Sigmoid colon (tissue), 7 donors: ENCODE measurements around the gene BTK. TPM values are rescaled to one million over a fixed set of nuclear protein-coding genes. Genes with fewer than 3 reads are reported as not detected.
A peak's percentile ranks its signal among the peaks of the same experiment; 100 is the strongest.

Experiments used
- DNase-seq: peaks from one replicate; pipeline ENCODE4 v3.0.0-alpha.2; 2019
- H3K27ac ChIP-seq, 4 donors: fragments of 200-600 bp; sonication (generic); one replicate each; pipeline ENCODE4 v1.5.1; 2016 to 2019; ENCODE audit warnings: mild to moderate bottlenecking in 1 of 4
- H3K27me3 ChIP-seq, 3 donors: fragments of 200-600 bp; sonication (generic); one replicate each; pipeline ENCODE4 v1.5.1; 2019; ENCODE audit warnings: mild to moderate bottlenecking in 1 of 3
- H3K36me3 ChIP-seq, 4 donors: fragments of 200-600 bp; sonication (generic); one replicate each; pipeline ENCODE4 v1.5.1; 2016 to 2019
- H3K4me1 ChIP-seq, 4 donors: fragments of 200-600 bp; sonication (generic); one replicate each; pipeline ENCODE4 v1.5.1; 2017 to 2019
- H3K4me3 ChIP-seq, 4 donors: fragments of 200-600 bp; sonication (generic); one replicate each; pipeline ENCODE4 v1.5.1; 2017 to 2019; ENCODE audit warnings: mild to moderate bottlenecking in 2 of 4, moderate library complexity in 1 of 4
- H3K9me3 ChIP-seq, 4 donors: fragments of 200-600 bp in 3 of 4; sonication (generic) in 3 of 4; one replicate each; pipeline versions ENCODE4 v1.5.1 to v1.6.1; 2013 to 2019
- EP300 ChIP-seq, 4 donors: sonication (generic); formaldehyde crosslinking; IDR thresholded peaks; one replicate each; pipeline ENCODE4 v1.6.1; 2017; ENCODE audit warnings: antibody characterized with exemption in 4 of 4
- POLR2A ChIP-seq, 2 donors: fragments of 450-650 bp; IDR thresholded peaks; one replicate each; pipeline ENCODE4 v1.6.1; 2016; ENCODE audit warnings: antibody characterized with exemption in 2 of 2, mild to moderate bottlenecking in 2 of 2, moderate library complexity in 2 of 2
- POLR2AphosphoS5 ChIP-seq, 4 donors: sonication (generic); formaldehyde crosslinking; IDR thresholded peaks; one replicate each; pipeline ENCODE4 v1.6.1; 2017; ENCODE audit warnings: antibody characterized with exemption in 4 of 4
- WGBS, 2 donors: extraction: QIAGEN DNeasy Blood & Tissue Kit; methylation state at CpG; one replicate each; pipeline ENCODE4 v1.1.7; 2013; 5-methylcytosine and 5-hydroxymethylcytosine counted together
- intact Hi-C: fragments of 100-400 bp; cut with DNase I; formaldehyde crosslinking; loops from one replicate; pipeline ENCODE4 v1.15.1; 2023
- polyA plus RNA-seq, 3 donors: library from polyadenylated mRNA; stranded (reverse); fragments of 200-250 nt; gene quantifications; one replicate each; pipeline ENCODE4 v1.2.3, GENCODE V29; 2013
- total RNA-seq, 4 donors: library from RNA; depleted of rRNA; stranded (reverse); fragments of >200 nt; gene quantifications; one replicate each; pipeline ENCODE4 v1.1.0, GENCODE V29; 2016
- TF ChIP-seq, protein P1 (sequence below), 4 experiments: fragments of 450-650 bp in 3 of 4; fragments of 200-600 bp in 1 of 4; IDR thresholded peaks; one replicate each; pipeline ENCODE4 v1.5.1; 2016 to 2019; ENCODE audit warnings: antibody characterized with exemption in 4 of 4, mild to moderate bottlenecking in 3 of 4, moderate library complexity in 2 of 4
- donor health status: healthy with polysubstance abuse.
- donor health status: Bipolar disorder and iron deficiency.
- donor health status: healthy.

BTK gene
- total and polyA plus RNA-seq, 7 donors, result 4.2 to 23.2 (median 5.8) TPM

DNA sequence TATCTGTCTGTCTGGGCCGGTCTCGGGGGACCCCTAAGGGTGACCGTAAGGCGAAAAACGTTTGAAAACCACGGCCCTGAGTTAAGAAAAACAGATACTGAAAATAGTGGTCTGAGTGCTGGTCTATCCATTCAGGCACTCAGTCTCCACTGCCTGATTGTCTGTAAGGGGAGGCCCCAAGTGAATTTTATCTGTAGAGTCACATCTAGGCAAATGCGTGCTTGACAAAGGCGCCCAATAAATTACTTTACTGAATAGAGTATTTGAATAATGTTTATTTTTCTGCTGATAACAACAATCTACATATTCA lies 22.5 kb upstream of the BTK start:
- no peak for DNase-seq
- Histone ChIP-seq H3K36me3 (peaks cover 0 to 15% (median 0%) of the 10 kb centered on the region in 4 donors), H3K27ac (peak overlapping the region; percentile 88 to 91 (median 90)), H3K27me3 (no peaks in the 10 kb centered on the region), H3K4me1 (peaks cover 0 to 44% (median 12%) of the 10 kb centered on the region in 4 donors), H3K4me3 (peak overlapping the region; percentile 48 to 64 (median 61)), H3K9me3 (no peaks in the 10 kb centered on the region)
- TF ChIP-seq EP300 (IDR thresholded peaks at IDR 0.05) (no peak), POLR2AphosphoS5 (IDR thresholded peaks at IDR 0.05) (no peak), POLR2A (IDR thresholded peaks at IDR 0.05) (no peak)
- TF ChIP-seq, protein P1, sequence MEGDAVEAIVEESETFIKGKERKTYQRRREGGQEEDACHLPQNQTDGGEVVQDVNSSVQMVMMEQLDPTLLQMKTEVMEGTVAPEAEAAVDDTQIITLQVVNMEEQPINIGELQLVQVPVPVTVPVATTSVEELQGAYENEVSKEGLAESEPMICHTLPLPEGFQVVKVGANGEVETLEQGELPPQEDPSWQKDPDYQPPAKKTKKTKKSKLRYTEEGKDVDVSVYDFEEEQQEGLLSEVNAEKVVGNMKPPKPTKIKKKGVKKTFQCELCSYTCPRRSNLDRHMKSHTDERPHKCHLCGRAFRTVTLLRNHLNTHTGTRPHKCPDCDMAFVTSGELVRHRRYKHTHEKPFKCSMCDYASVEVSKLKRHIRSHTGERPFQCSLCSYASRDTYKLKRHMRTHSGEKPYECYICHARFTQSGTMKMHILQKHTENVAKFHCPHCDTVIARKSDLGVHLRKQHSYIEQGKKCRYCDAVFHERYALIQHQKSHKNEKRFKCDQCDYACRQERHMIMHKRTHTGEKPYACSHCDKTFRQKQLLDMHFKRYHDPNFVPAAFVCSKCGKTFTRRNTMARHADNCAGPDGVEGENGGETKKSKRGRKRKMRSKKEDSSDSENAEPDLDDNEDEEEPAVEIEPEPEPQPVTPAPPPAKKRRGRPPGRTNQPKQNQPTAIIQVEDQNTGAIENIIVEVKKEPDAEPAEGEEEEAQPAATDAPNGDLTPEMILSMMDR (IDR thresholded peaks at IDR 0.05), result no peak
- WGBS, 2 donors, result 0% methylated on average over 8 of the region's 8 CpGs
- intact Hi-C loops, result no loop called here

DNA sequence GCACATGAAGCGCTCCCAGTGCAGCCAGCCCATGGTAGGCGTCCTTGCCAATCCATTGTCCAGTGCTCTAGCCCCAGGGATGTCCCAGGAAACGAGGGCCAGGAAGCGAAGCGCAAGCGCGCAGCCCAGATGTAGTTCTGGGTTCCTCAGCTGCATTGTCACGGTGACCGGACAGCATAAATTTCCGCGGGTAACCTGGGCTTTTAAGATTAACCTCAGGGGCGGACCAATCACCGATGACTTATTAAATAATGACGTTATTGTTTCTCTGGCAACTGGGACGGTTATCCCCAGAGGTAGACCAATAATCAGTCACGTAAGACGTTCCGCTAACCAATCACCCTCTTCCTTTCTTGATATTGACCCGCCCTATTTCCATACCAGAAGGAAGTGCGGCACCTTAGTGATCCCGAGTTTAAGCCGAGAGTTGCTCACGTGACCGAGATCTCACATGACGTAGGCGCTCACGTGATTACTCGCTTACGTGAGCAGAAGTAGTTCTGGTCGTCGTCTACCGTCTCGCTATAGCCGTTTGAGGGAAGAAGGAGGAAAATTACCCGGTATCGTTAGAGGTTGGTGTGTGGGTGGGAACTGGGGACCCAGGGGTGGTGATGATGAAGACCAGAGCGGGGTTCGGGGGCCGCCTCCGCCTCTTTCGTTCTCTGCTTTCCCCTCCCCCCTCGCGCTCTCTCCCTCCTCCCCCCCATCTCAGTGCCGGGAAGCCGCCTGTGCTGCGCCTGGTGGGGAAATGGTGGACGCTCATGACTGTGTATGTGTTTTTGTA lies 21.9 kb upstream of the BTK start, which contains the start of the genes GLA and HNRNPH2:
GLA (minus strand) TSS at position 178 of the 784 bp plus-strand sequence; CDS start at position 156, 22 bp downstream.
HNRNPH2 (plus strand) TSS at position 475 of the 784 bp plus-strand sequence. CDS start 3,767 bp downstream, outside the sequence.
- Histone ChIP-seq H3K27ac (peak within 1 kb of the TSS; percentile 88 to 91 (median 90)), H3K27me3 (no peaks in the 10 kb centered on the region), H3K4me1 (peaks cover 0 to 39% (median 12%) of the 10 kb centered on the region in 4 donors), H3K36me3 (peaks cover 0 to 11% (median 0%) of the 10 kb centered on the region in 4 donors), H3K9me3 (no peaks in the 10 kb centered on the region), H3K4me3 (peak within 1 kb of the TSS; percentile 48 to 64 (median 61))
- intact Hi-C loops, result loop anchor here (2.0 kb wide), 1 partner anchor 17 kb away; the partner anchor contains the start of gene RPL36A
- TF ChIP-seq POLR2A (IDR thresholded peaks at IDR 0.05) (peak; percentile 84 to 93), POLR2AphosphoS5 (IDR thresholded peaks at IDR 0.05) (peak; percentile 91 to 99 (median 98)), EP300 (IDR thresholded peaks at IDR 0.05) (peak in 3 of 4 donors; percentile 49 to 70 (median 67))
- TF ChIP-seq, protein P1 (IDR thresholded peaks at IDR 0.05), result peak in 1 of 4 experiments; percentile 21
- DNase-seq, result peak; percentile 96
- whole genome bisulfite sequencing, 2 donors, result 0% methylated on average over 47 of the region's 47 CpGs

DNA sequence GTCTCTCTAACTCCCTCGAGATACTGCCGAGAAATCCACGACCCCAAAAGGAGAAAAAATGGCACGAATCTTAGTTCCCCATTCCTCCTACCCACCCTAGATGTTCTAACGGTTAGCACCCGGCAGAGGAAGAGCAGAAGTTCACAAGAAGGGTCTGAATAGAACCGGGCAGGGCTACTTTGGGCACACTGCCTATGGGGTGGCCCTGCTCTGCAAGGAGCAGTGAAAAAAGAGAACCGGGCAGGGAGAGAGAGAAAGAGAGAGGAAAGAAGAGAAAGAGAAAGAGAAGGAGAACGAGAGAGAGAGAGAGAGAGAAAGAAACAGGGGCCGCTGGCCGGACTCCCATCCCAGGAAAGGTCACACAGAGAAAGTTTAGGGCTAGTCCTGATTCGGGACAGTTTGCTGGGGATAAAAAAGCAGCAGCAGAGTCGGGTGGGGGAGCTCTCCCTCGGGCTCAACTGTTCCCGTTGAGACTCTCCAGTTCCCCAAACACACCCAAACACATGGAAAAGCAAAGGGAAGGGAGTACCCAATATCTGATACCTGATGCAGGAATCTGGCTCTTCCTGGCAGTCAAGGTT lies 21.3 kb upstream of the BTK start:
- Histone ChIP-seq H3K27me3 (no peaks in the 10 kb centered on the region), H3K4me3 (peak overlapping the region; percentile 43 to 64 (median 61)), H3K4me1 (peaks cover 0 to 37% (median 12%) of the 10 kb centered on the region in 4 donors), H3K27ac (peak overlapping the region; percentile 88 to 91 (median 90)), H3K9me3 (no peaks in the 10 kb centered on the region), H3K36me3 (peaks cover 0 to 4% (median 0%) of the 10 kb centered on the region in 4 donors)
- DNase-seq, result no peak
- intact Hi-C loops, result loop anchor here (2.0 kb wide), 1 partner anchor 16 kb away; the partner anchor contains the start of gene RPL36A
- WGBS, 2 donors, result 0 to 1% methylated on average over 15 of the region's 15 CpGs
- TF ChIP-seq POLR2A (IDR thresholded peaks at IDR 0.05) (no peak), POLR2AphosphoS5 (IDR thresholded peaks at IDR 0.05) (no peak)
- TF ChIP-seq, protein P1 (IDR thresholded peaks at IDR 0.05), result no peak

DNA sequence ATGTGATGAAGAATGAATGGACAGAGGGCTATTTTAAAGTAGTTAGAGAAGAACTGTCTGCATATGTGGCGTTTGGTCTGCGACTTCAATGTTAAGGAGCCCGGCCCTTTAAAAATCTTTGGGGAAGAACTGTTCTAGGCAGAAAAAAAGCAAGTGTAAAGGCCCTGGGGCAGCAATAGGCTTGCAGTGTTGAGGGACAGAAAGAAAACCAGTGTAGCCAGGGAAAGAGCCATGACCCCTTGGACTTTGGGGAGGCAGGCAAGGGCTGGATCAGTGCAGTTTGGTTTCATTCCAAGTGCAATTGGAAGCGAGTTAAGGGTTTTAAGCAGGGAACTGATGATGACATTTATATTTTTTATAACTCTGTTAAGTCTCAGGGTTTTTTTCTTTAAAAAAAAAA lies 13.8 kb upstream of the BTK start:
- Histone ChIP-seq H3K27ac (no peak overlapping the region), H3K4me1 (no peaks in the 10 kb centered on the region), H3K36me3 (peaks cover 0 to 20% (median 0%) of the 10 kb centered on the region in 4 donors), H3K27me3 (no peaks in the 10 kb centered on the region), H3K9me3 (no peaks in the 10 kb centered on the region), H3K4me3 (no peak overlapping the region)
- no peak for DNase-seq
- 86 to 96% methylated on average over 4 of the region's 4 CpGs for WGBS, 2 donors
- TF ChIP-seq, protein P1 (IDR thresholded peaks at IDR 0.05), result no peak
- intact Hi-C loops, result no loop called here
